HEK293 (cell line): ENCODE data around the gene DCDC2.
"Not testable (repeated sequence)": the region's sequence is repeated elsewhere in the genome, so short reads cannot be mapped to it uniquely, and the experiment has no call there.

Experiments used
- CTCF ChIA-PET: fragments of 350-600 bp; formaldehyde crosslinking; extraction: SDS; loops from one replicate; lab custom pipeline; 2021; ENCODE audit warnings: antibody characterized with exemption; lab: Yijun Ruan, JAX
- POLR2A ChIA-PET: fragments of 300-600 bp; formaldehyde crosslinking; extraction: SDS; loops from one replicate; lab custom pipeline; 2020; ENCODE audit warnings: antibody characterized with exemption, inconsistent platforms; lab: Yijun Ruan, JAX
- H3K27ac ChIP-seq: fragments of 200-500 bp; sonication (Bioruptor generic); 2 replicates; pipeline ENCODE4 v1.5.1; 2014; ENCODE audit warnings: low read depth, low read length, control low read depth, inconsistent platforms; ENCODE audit errors: extremely low read depth
- H3K36me3 ChIP-seq, 2 experiments: fragments of 200-500 bp in 1 of 2; sonication (Bioruptor generic) in 1 of 2; 1 replicate in 1 of 2; 2 replicates in 1 of 2; pipeline ENCODE4 v1.5.1; 2014 to 2017; ENCODE audit warnings: inconsistent platforms in 2 of 2, low read length in 2 of 2; ENCODE audit not compliant: control insufficient read depth in 2 of 2, insufficient read depth in 1 of 2
- H3K4me1 ChIP-seq: fragments of 200-500 bp; sonication (Bioruptor generic); 2 replicates; pipeline ENCODE4 v1.5.1; 2014; ENCODE audit warnings: mild to moderate bottlenecking, low read length, inconsistent platforms; ENCODE audit not compliant: control insufficient read depth, insufficient read depth
- H3K4me3 ChIP-seq: 2 replicates; pipeline ENCODE4 v1.5.1; 2011; ENCODE audit warnings: low read depth, mild to moderate bottlenecking, control low read depth, low read length, moderate library complexity
- H3K9me3 ChIP-seq: fragments of 200-500 bp; sonication (Bioruptor generic); 2 replicates; pipeline ENCODE4 v1.5.1; 2014; ENCODE audit warnings: low read depth, low read length, inconsistent platforms; ENCODE audit not compliant: control insufficient read depth, insufficient read depth
- GLI4 ChIP-seq: fragments of 450-650 bp; formaldehyde crosslinking; IDR thresholded peaks from 2 replicates; pipeline ENCODE4 v1.5.1; 2016; ENCODE audit warnings: missing biosample characterization, missing genetic modification characterization
- PRDM2 ChIP-seq: fragments of 450-650 bp; formaldehyde crosslinking; IDR thresholded peaks from 2 replicates; pipeline ENCODE4 v1.5.1; 2016; ENCODE audit warnings: missing biosample characterization, missing genetic modification characterization, borderline replicate concordance
- SETDB1 ChIP-seq: IDR thresholded peaks from one replicate; pipeline ENCODE4 v1.6.1; 2017; ENCODE audit warnings: mild to moderate bottlenecking, low read length, moderate library complexity, mixed read lengths; ENCODE audit not compliant: insufficient read length
- ZNF121 ChIP-seq: fragments of 450-650 bp; formaldehyde crosslinking; IDR thresholded peaks from 2 replicates; pipeline ENCODE4 v1.5.1; 2016; ENCODE audit warnings: missing biosample characterization, missing genetic modification characterization
- ZNF175 ChIP-seq: fragments of 450-650 bp; formaldehyde crosslinking; IDR thresholded peaks from 2 replicates; pipeline ENCODE4 v1.5.1; 2016; ENCODE audit warnings: missing biosample characterization, missing genetic modification characterization
- ZNF223 ChIP-seq: fragments of 450-650 bp; formaldehyde crosslinking; IDR thresholded peaks from 2 replicates; pipeline ENCODE4 v1.5.1; 2016; ENCODE audit warnings: missing biosample characterization, missing genetic modification characterization
- ZNF248 ChIP-seq: fragments of 450-650 bp; formaldehyde crosslinking; IDR thresholded peaks from 2 replicates; pipeline ENCODE4 v1.5.1; 2017; ENCODE audit warnings: missing biosample characterization, missing genetic modification characterization
- ZNF292 ChIP-seq: fragments of 450-650 bp; formaldehyde crosslinking; IDR thresholded peaks from 2 replicates; pipeline ENCODE4 v1.5.1; 2016; ENCODE audit warnings: low read depth, missing biosample characterization, missing genetic modification characterization, borderline replicate concordance
- ZNF404 ChIP-seq: fragments of 450-650 bp; formaldehyde crosslinking; IDR thresholded peaks from 2 replicates; pipeline ENCODE4 v1.5.1; 2017; ENCODE audit warnings: missing biosample characterization, missing genetic modification characterization
- ZNF510 ChIP-seq: fragments of 450-650 bp; formaldehyde crosslinking; IDR thresholded peaks from 2 replicates; pipeline ENCODE4 v1.5.1; 2018; ENCODE audit warnings: mild to moderate bottlenecking, missing genetic modification characterization, missing biosample characterization; ENCODE audit not compliant: insufficient replicate concordance
- ZNF529 ChIP-seq: fragments of 450-650 bp; formaldehyde crosslinking; IDR thresholded peaks from 2 replicates; pipeline ENCODE4 v1.5.1; 2017; ENCODE audit warnings: missing genetic modification characterization, missing biosample characterization; ENCODE audit not compliant: insufficient replicate concordance
- ZNF548 ChIP-seq: fragments of 450-650 bp; formaldehyde crosslinking; IDR thresholded peaks from 2 replicates; pipeline ENCODE4 v1.5.1; 2016; ENCODE audit warnings: missing biosample characterization, missing genetic modification characterization
- ZNF561 ChIP-seq: fragments of 450-650 bp; IDR thresholded peaks from 2 replicates; pipeline ENCODE4 v1.5.1; 2018; ENCODE audit warnings: missing biosample characterization, missing genetic modification characterization, borderline replicate concordance
- ZNF571 ChIP-seq: fragments of 450-650 bp; formaldehyde crosslinking; IDR thresholded peaks from 2 replicates; pipeline ENCODE4 v1.5.0; 2017; ENCODE audit warnings: missing biosample characterization, missing genetic modification characterization
- ZNF585B ChIP-seq: fragments of 450-650 bp; formaldehyde crosslinking; IDR thresholded peaks from 2 replicates; pipeline ENCODE4 v1.5.1; 2016; ENCODE audit warnings: missing biosample characterization, missing genetic modification characterization
- ZNF777 ChIP-seq: fragments of 450-650 bp; formaldehyde crosslinking; IDR thresholded peaks from 2 replicates; pipeline ENCODE4 v1.5.1; 2017; ENCODE audit warnings: missing biosample characterization, missing genetic modification characterization, borderline replicate concordance
- ZNF843 ChIP-seq: fragments of 450-650 bp; formaldehyde crosslinking; IDR thresholded peaks from 2 replicates; pipeline ENCODE4 v1.5.1; 2016; ENCODE audit warnings: missing biosample characterization, missing genetic modification characterization
- ZSCAN16 ChIP-seq: fragments of 450-650 bp; formaldehyde crosslinking; IDR thresholded peaks from 2 replicates; pipeline ENCODE4 v1.5.1; 2016; ENCODE audit warnings: missing biosample characterization, missing genetic modification characterization
- TF ChIP-seq, protein P1 (sequence below): fragments of 450-650 bp; formaldehyde crosslinking; IDR thresholded peaks from 2 replicates; pipeline ENCODE4; 2016; ENCODE audit warnings: missing biosample characterization, missing genetic modification characterization

The DCDC2 gene

DNA sequence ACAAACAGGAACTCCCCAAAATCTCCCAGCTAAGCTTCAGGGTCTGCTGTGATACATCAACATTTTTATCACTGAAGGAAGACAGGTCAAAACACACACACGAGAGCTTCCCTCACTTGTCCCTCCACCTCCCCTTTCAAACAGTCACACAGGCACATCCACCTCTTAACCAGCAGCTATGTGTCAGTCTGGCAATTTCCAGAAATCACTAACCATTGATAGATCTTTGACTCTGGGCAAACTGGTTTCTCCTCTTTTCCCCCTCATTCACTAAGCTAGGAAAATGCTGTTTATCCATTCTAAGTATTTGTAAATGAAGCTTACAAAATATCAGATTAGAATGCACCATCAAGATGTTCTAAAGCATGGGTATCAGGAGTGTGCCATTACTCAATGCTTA is 87.8 kb downstream of the DCDC2 start:
- Histone ChIP-seq H3K9me3 (no peaks in the 10 kb centered on the region), H3K27ac (no peak overlapping the region), H3K36me3 (no peaks in the 10 kb centered on the region), H3K4me3 (no peak overlapping the region), H3K4me1 (no peaks in the 10 kb centered on the region)
- POLR2A ChIA-PET: no interaction called here
- no peak for TF ChIP-seq ZNF843 (tag by site-specific recombination)
- no peak for TF ChIP-seq PRDM2 (tag by site-specific recombination)
- no peak for TF ChIP-seq ZNF585B
- TF ChIP-seq ZNF548 (tag by site-specific recombination): no peak
- TF ChIP-seq ZNF777 (tag by site-specific recombination): no peak
- no peak for TF ChIP-seq ZNF223 (tag by site-specific recombination)
- TF ChIP-seq ZNF121 (tag by site-specific recombination): no peak
- no peak for TF ChIP-seq ZNF404 (tag by site-specific recombination)
- no peak for TF ChIP-seq ZNF248 (tag by site-specific recombination)
- no peak for TF ChIP-seq ZSCAN16
- TF ChIP-seq, protein P1, sequence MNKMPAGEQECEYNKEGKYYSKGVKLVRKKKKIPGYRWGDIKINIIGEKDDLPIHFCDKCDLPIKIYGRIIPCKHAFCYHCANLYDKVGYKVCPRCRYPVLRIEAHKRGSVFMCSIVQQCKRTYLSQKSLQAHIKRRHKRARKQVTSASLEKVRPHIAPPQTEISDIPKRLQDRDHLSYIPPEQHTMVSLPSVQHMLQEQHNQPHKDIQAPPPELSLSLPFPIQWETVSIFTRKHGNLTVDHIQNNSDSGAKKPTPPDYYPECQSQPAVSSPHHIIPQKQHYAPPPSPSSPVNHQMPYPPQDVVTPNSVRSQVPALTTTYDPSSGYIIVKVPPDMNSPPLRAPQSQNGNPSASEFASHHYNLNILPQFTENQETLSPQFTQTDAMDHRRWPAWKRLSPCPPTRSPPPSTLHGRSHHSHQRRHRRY: no peak
- TF ChIP-seq ZNF292 (tag by site-specific recombination): no peak
- no peak for TF ChIP-seq SETDB1
- TF ChIP-seq ZNF175: no peak
- TF ChIP-seq ZNF561 (tag by site-specific recombination): no peak
- no peak for TF ChIP-seq ZNF510
- no peak for TF ChIP-seq GLI4 (tag by site-specific recombination)
- TF ChIP-seq ZNF571 (tag by site-specific recombination): no peak
- TF ChIP-seq ZNF529: no peak
- CTCF ChIA-PET: interaction anchor here (0.5 to 7.5 kb wide), 4 partner anchors 8 to 323 kb away, joined by 3 to 49 read pairs (median 4); no protein-coding TSS in a partner anchor

DNA sequence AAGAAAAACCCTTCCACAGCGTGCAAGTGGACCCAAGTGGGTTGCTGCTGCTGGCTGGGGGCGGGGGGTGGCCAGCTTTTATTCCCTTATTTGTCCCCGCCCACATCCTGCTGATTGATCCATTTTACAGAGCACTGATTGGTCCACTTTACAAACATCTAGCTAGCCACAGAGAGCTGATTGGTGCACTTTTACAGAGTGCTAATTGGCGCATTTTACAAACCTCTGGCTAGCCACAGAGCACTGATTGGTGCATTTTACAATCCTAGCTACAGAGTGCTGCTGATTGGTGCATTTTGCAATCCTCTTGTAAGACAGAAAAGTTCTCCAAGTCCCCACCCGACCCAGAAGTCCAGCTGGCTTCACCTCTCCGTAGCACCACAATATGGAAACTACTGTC is 99.6 kb downstream of the DCDC2 start:
- POLR2A ChIA-PET, H3K27ac ChIP-seq, H3K4me1 ChIP-seq, H3K9me3 ChIP-seq, H3K36me3 ChIP-seq, H3K4me3 ChIP-seq: not testable (repeated sequence)
- CTCF ChIA-PET: interaction anchor here (0.6 to 2.5 kb wide), 9 partner anchors 9 to 1731 kb away, joined by 3 to 9 read pairs (median 5); no protein-coding TSS in a partner anchor
